ENCODE results near the gene BEND7.

Gene BEND7

DNA sequence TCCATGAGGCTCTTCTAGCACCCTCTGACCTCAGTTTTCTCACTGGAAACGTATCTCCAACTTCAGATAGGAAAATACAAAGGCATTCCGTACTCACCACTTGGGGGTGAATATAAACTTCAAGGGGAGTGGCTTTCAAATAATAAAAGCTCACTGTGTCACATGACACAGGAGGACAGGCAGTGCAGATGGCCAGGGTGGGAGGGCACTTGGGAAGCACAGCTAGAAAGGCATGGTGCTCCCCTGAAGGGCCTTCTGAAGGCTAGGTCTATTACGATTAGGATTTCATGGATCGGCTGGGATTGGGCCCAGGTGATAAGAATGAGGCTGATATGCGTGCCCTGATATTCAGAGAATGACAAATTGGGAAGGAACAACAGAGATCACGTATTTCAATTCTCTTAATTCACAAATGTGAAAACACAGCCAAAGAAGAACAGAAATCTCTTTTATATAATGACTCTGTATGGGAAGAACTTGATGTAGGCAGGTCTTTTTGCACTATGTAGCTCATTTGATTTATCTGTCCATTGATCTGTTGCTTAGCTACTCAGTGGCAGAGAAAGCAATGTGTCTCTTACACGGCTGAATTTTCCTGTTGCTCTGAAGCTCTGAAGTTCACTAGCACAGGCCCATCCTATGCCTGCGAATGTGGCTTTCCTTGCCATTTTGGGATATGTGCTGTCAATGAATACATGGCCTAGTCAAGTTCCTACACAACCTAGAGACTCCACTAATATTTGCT is 83.0 kb downstream of the BEND7 start:
- Histone ChIP-seq H3K4me3 (IDR thresholded peaks at IDR 0.05; ENCODE audit: insufficient read depth, low read depth, low read length) (no peak overlapping the region), H3K4me2 (no peak overlapping the region), H3K27me3 (ENCODE audit: insufficient read depth, low read depth) (no peaks in the 10 kb centered on the region), H3K27ac (no peak overlapping the region), H3K9ac (no peak overlapping the region), H3K79me2 (ENCODE audit: insufficient read depth, low read depth) (no peaks in the 10 kb centered on the region), H3K4me1 (ENCODE audit: low read depth, poor library complexity, severe bottlenecking) (peaks cover 1% of the 10 kb centered on the region), H2AFZ (ENCODE audit: low read depth) (no peak overlapping the region), H3K36me3 (ENCODE audit: insufficient read depth) (no peaks in the 10 kb centered on the region), H4K20me1 (ENCODE audit: insufficient read depth) (no peaks in the 10 kb centered on the region)
- no peak for TF ChIP-seq CTCF (conservative IDR thresholded peaks at IDR 0.05; ENCODE audit: low read depth, low read length)

- H3K27me3 ChIP-seq (ENCODE audit: insufficient read depth, low read depth) = no peaks in the 10 kb centered on the region
- H3K9ac ChIP-seq = no peak overlapping the region
- H3K27ac ChIP-seq = no peak overlapping the region
- H3K36me3 ChIP-seq (ENCODE audit: insufficient read depth) = no peaks in the 10 kb centered on the region
- no peak overlapping the region for H3K4me3 ChIP-seq (IDR thresholded peaks at IDR 0.05; ENCODE audit: insufficient read depth, low read depth, low read length)
- H3K4me2 ChIP-seq = no peak overlapping the region
- H3K79me2 ChIP-seq (ENCODE audit: insufficient read depth, low read depth) = no peaks in the 10 kb centered on the region
- no peak for TF ChIP-seq CTCF (conservative IDR thresholded peaks at IDR 0.05; ENCODE audit: low read depth, low read length)
- H3K4me1 ChIP-seq (ENCODE audit: low read depth, poor library complexity, severe bottlenecking) = peaks cover 3% of the 10 kb centered on the region
- H2AFZ ChIP-seq (ENCODE audit: low read depth) = no peak overlapping the region
- H4K20me1 ChIP-seq (ENCODE audit: insufficient read depth) = no peaks in the 10 kb centered on the region
Observed at GRCh38 chr10:13441476-13441875, 87.3 kb downstream of the BEND7 start.

DNA sequence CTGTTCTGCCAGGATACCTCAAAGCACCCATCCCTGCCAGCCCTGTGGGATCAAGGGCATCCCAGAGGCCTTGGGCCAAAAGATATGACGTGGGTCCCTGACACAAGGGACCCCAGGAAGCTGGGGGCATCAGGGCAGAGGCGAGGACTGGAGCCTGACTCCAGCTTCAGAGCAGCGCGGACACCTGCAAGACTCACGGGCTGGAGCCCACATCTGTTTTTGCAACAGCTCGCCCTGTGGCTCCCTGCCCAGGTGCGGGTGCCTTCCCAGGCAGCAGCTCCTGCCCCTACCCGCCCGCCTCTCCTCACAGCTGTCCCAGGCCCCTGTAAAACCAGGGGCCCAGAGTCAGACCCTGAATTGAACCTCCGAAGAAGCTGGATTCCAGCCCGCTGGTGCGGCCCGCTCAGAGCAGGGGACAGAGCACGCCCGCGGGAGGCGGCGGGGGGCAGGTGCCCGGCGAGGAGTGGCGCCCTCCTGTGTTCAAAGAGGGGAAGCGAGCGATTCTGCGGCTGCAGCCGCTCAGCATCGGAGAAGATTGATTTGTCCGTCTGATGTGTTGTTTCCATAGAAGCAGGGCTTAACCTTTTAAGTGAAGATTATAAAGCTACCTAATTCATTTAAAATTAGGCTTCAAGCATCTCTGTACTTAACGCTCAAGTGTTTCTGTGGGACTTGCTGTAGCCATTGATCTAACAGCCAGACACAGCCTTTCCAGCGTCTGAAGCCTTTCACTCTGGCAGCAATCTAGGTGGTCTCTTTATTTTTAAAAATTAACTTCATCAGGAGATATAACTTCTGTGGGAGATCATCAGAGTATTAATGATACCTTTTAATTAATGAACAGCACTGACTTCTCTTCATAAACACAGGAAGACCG is 88.4 kb downstream of the BEND7 start:
- no peak overlapping the region for H3K4me3 ChIP-seq (IDR thresholded peaks at IDR 0.05; ENCODE audit: insufficient read depth, low read depth, low read length)
- TF ChIP-seq CTCF (conservative IDR thresholded peaks at IDR 0.05; ENCODE audit: low read depth, low read length) = peak; percentile 96

GRCh38 chr10:13439313-13440184 is 89.3 kb downstream of the BEND7 start:
- no peak overlapping the region for H3K4me3 ChIP-seq (IDR thresholded peaks at IDR 0.05; ENCODE audit: insufficient read depth, low read depth, low read length)
- H3K4me2 ChIP-seq = peak overlapping the region; percentile 82
- TF ChIP-seq CTCF (conservative IDR thresholded peaks at IDR 0.05; ENCODE audit: low read depth, low read length) = no peak
- no peaks in the 10 kb centered on the region for H3K27me3 ChIP-seq (ENCODE audit: insufficient read depth, low read depth)
- no peaks in the 10 kb centered on the region for H3K36me3 ChIP-seq (ENCODE audit: insufficient read depth)
- H2AFZ ChIP-seq (ENCODE audit: low read depth) = peak overlapping the region; percentile 88
- H3K9ac ChIP-seq = peak overlapping the region; percentile 36; the same call in 1 of the 2 replicates
- no peaks in the 10 kb centered on the region for H4K20me1 ChIP-seq (ENCODE audit: insufficient read depth)
- peaks cover 3% of the 10 kb centered on the region for H3K4me1 ChIP-seq (ENCODE audit: low read depth, poor library complexity, severe bottlenecking)
- no peaks in the 10 kb centered on the region for H3K79me2 ChIP-seq (ENCODE audit: insufficient read depth, low read depth)
- H3K27ac ChIP-seq = no peak overlapping the region

More for the DNA sequence above, 88.4 kb downstream of the BEND7 start:
- H3K9ac ChIP-seq = peak overlapping the region; percentile 36; the same call in 1 of the 2 replicates
- H3K4me1 ChIP-seq (ENCODE audit: low read depth, poor library complexity, severe bottlenecking) = peaks cover 3% of the 10 kb centered on the region
- no peak overlapping the region for H3K27ac ChIP-seq
- peak overlapping the region; percentile 82 for H3K4me2 ChIP-seq
- no peaks in the 10 kb centered on the region for H3K79me2 ChIP-seq (ENCODE audit: insufficient read depth, low read depth)
- no peaks in the 10 kb centered on the region for H3K27me3 ChIP-seq (ENCODE audit: insufficient read depth, low read depth)
- H4K20me1 ChIP-seq (ENCODE audit: insufficient read depth) = no peaks in the 10 kb centered on the region
- peak overlapping the region; percentile 88 for H2AFZ ChIP-seq (ENCODE audit: low read depth)
- no peaks in the 10 kb centered on the region for H3K36me3 ChIP-seq (ENCODE audit: insufficient read depth)
